Endothelial cell of umbilical vein (primary cell): ENCODE data around the gene PRKG1. TPM values are rescaled to one million over a fixed set of nuclear protein-coding genes. Genes with fewer than 3 reads are reported as not detected.

Source experiments
- BruUV-seq: library from RNA; stranded (reverse); fragments of 400-500 nt; replicated peaks from 2 replicates; lab custom pipeline; 2021; lab: Mats Ljungman, UMichigan
- CTCF ChIA-PET: fragments of 300-600, 350-600 bp; sonication (Branson Sonifier 250); formaldehyde crosslinking; loops from one replicate; lab custom pipeline; 2021; ENCODE audit warnings: antibody characterized with exemption, inconsistent platforms; lab: Charles Lee
- POLR2A ChIA-PET: fragments of 300-600, 350-600 bp; sonication (Branson Sonifier 250); formaldehyde crosslinking; loops from one replicate; lab custom pipeline; 2021; ENCODE audit warnings: antibody characterized with exemption, inconsistent platforms; lab: Charles Lee
- DNase-seq: peaks from one replicate; pipeline ENCODE4 v3.0.0-alpha.2; 2011; ENCODE audit warnings: low read depth, low spot score
- FAIRE-seq: peaks from 2 replicates; lab custom pipeline; 2011; peaks lifted over from hg19 to GRCh38; lab: Jason Lieb, UNC
- H2AFZ ChIP-seq: 2 replicates; pipeline ENCODE4 v1.6.0; 2012; ENCODE audit warnings: low read depth, low read length, control low read depth, inconsistent platforms
- H3K27ac ChIP-seq: 2 replicates; pipeline ENCODE4 v1.5.1; 2011; ENCODE audit warnings: low read depth, mild to moderate bottlenecking, control low read depth, low read length, moderate library complexity; ENCODE audit not compliant: insufficient read depth
- H3K27me3 ChIP-seq, 2 experiments: 2 replicates each; pipeline versions ENCODE4 v1.6.0 to v1.6.1; 2011; ENCODE audit warnings: low read length in 2 of 2, mixed read lengths in 1 of 2; ENCODE audit not compliant: control insufficient read depth in 2 of 2, insufficient read depth in 2 of 2
- H3K36me3 ChIP-seq, 2 experiments: 2 replicates in 1 of 2; 3 replicates in 1 of 2; pipeline ENCODE4 v1.5.1; 2011; ENCODE audit warnings: low read length in 2 of 2, mild to moderate bottlenecking in 1 of 2, moderate library complexity in 1 of 2; ENCODE audit not compliant: control insufficient read depth in 2 of 2, insufficient read depth in 2 of 2; ENCODE audit errors: extremely low read depth in 1 of 2
- H3K4me1 ChIP-seq: 3 replicates; pipeline ENCODE4 v1.5.1; 2011; ENCODE audit warnings: mild to moderate bottlenecking, low read length; ENCODE audit not compliant: control insufficient read depth, insufficient read depth; ENCODE audit errors: extremely low read depth
- H3K4me2 ChIP-seq: 2 replicates; pipeline ENCODE4 v1.6.1; 2011; ENCODE audit warnings: low read length, control low read depth, mixed read lengths; ENCODE audit not compliant: insufficient read depth
- H3K4me3 ChIP-seq, 3 experiments: fragments of 200-600 bp in 1 of 3; sonication (generic), shearing (Covaris generic) in 1 of 3; replicated peaks in 1 of 3; 2 replicates each; pipeline ENCODE4 v1.5.1; 2011 to 2016; ENCODE audit warnings: control low read depth in 3 of 3, low read length in 3 of 3, mild to moderate bottlenecking in 2 of 3, inconsistent platforms in 1 of 3, low read depth in 1 of 3, moderate library complexity in 1 of 3; ENCODE audit not compliant: insufficient read depth in 1 of 3
- H3K79me2 ChIP-seq: 2 replicates; pipeline ENCODE4 v1.6.0; 2012; ENCODE audit warnings: low read length, inconsistent platforms; ENCODE audit not compliant: control insufficient read depth, insufficient read depth
- H3K9ac ChIP-seq: replicated peaks from 2 replicates; pipeline ENCODE3; 2011; ENCODE audit warnings: low read length, control low read depth; ENCODE audit not compliant: insufficient read depth; ENCODE audit errors: extremely low read depth
- H3K9me1 ChIP-seq: replicated peaks from 3 replicates; pipeline ENCODE4 v1.6.0; 2011; ENCODE audit warnings: mild to moderate bottlenecking, low read length; ENCODE audit not compliant: control insufficient read depth, insufficient read depth; ENCODE audit errors: extremely low read depth
- H3K9me3 ChIP-seq: replicated peaks from 2 replicates; pipeline ENCODE4 v1.5.1; 2012; ENCODE audit warnings: low read length, inconsistent platforms; ENCODE audit not compliant: control insufficient read depth, insufficient read depth
- H4K20me1 ChIP-seq: replicated peaks from 2 replicates; pipeline ENCODE3; 2011; ENCODE audit warnings: mild to moderate bottlenecking, low read length; ENCODE audit not compliant: control insufficient read depth, insufficient read depth; ENCODE audit errors: extremely low read depth
- CTCF ChIP-seq, 2 donors: IDR thresholded peaks; 1 replicate in 1 of 2; 2 replicates in 1 of 2; pipeline ENCODE4 v1.5.1; 2011; ENCODE audit warnings: low read length in 2 of 2, mild to moderate bottlenecking in 2 of 2, moderate library complexity in 2 of 2, control low read depth in 1 of 2, inconsistent platforms in 1 of 2, low read depth in 1 of 2; ENCODE audit not compliant: insufficient read depth in 1 of 2; ENCODE audit errors: extremely low read depth in 1 of 2
- EZH2 ChIP-seq: IDR thresholded peaks from 2 replicates; pipeline ENCODE4 v1.6.1; 2012; ENCODE audit warnings: borderline replicate concordance, low read depth, mild to moderate bottlenecking, moderate library complexity, low read length, inconsistent platforms; ENCODE audit not compliant: severe bottlenecking
- FOS ChIP-seq: IDR thresholded peaks from 2 replicates; pipeline ENCODE4 v1.6.1; 2011; ENCODE audit warnings: mild to moderate bottlenecking, low read length, moderate library complexity, borderline replicate concordance; ENCODE audit not compliant: insufficient read depth
- GATA2 ChIP-seq: IDR thresholded peaks from 2 replicates; pipeline ENCODE4 v1.7.0; 2011; ENCODE audit warnings: low read depth, mild to moderate bottlenecking, moderate library complexity, mixed read lengths, low read length; ENCODE audit not compliant: insufficient read length, insufficient read depth
- JUN ChIP-seq: IDR thresholded peaks from 2 replicates; pipeline ENCODE4 v1.6.1; 2011; ENCODE audit warnings: borderline replicate concordance, low read depth; ENCODE audit not compliant: insufficient read length, insufficient read depth
- MAX ChIP-seq: IDR thresholded peaks from 2 replicates; pipeline ENCODE4 v1.6.1; 2011; ENCODE audit not compliant: insufficient read depth, insufficient read length
- MYC ChIP-seq: IDR thresholded peaks from one replicate; pipeline ENCODE4 v1.6.1; 2011; ENCODE audit warnings: mild to moderate bottlenecking, low read depth, low read length
- POLR2A ChIP-seq: IDR thresholded peaks from 2 replicates; pipeline ENCODE4 v1.6.1; 2012; ENCODE audit warnings: low read depth, mild to moderate bottlenecking, control low read depth, low read length
- POLR2AphosphoS5 ChIP-seq: IDR thresholded peaks from 2 replicates; pipeline ENCODE4 v1.6.1; 2012; ENCODE audit warnings: low read depth, mild to moderate bottlenecking, control low read depth, low read length, moderate library complexity; ENCODE audit not compliant: insufficient read depth
- dilution Hi-C: fragments of 300-500 bp; cut with MboI; formaldehyde crosslinking; loops from one replicate; pipeline ENCODE4 v1.15.0; 2019; ENCODE audit warnings: low sequenced_read_pairs; ENCODE audit not compliant: extremely low pct_ligation_motif_present
- intact Hi-C: fragments of 100-400 bp; cut with micrococcal nuclease; formaldehyde crosslinking; loops from one replicate; pipeline ENCODE4 v1.10.0; 2022
- polyA plus RNA-seq, 4 experiments: library from polyadenylated mRNA; depleted of rRNA in 3 of 4; stranded (reverse) in 3 of 4; unstranded in 1 of 4; fragments of >200 nt; gene quantifications; 2 replicates each; pipeline versions ENCODE4 v1.2.1 to v1.2.3, GENCODE V29; 2011 to 2012; ENCODE audit warnings: missing spikeins in 1 of 4
- total RNA-seq: library from RNA; stranded (reverse); gene quantifications from 2 replicates; pipeline ENCODE4 v1.2.3, GENCODE V29; 2021

Gene PRKG1
- total and polyA plus RNA-seq, 2 donors (not counting 3 experiments of a cell fraction or from before 2014, with no cell fraction given) = 0.01 to 0.18 TPM

GRCh38 chr10:51896849-51897248 lies 822.6 kb downstream of the PRKG1 start:
- CTCF ChIA-PET = no interaction called here
- DNase-seq = no peak

More at GRCh38 chr10:51896849-51897248, 822.6 kb downstream of the PRKG1 start:
- Histone ChIP-seq H3K27me3 (no peaks in the 10 kb centered on the region), H3K9me3 (no peaks in the 10 kb centered on the region), H3K79me2 (no peaks in the 10 kb centered on the region), H3K4me2 (no peak overlapping the region), H2AFZ (no peak overlapping the region), H3K36me3 (no peaks in the 10 kb centered on the region), H3K4me1 (no peaks in the 10 kb centered on the region), H3K9me1 (no peaks in the 10 kb centered on the region), H4K20me1 (no peaks in the 10 kb centered on the region), H3K9ac (no peak overlapping the region), H3K4me3 (no peak overlapping the region), H3K27ac (no peak overlapping the region)
- dilution Hi-C loops (no loop called here), intact Hi-C loops (no loop called here)
- no TSS peak for BruUV-seq
- POLR2A ChIA-PET = no interaction called here
- FAIRE-seq = no peak
- TF ChIP-seq JUN = no peak
- TF ChIP-seq POLR2AphosphoS5 = no peak
- no peak for TF ChIP-seq GATA2
- no peak for TF ChIP-seq FOS
- no peak for TF ChIP-seq CTCF (IDR thresholded peaks at IDR 0.05; ENCODE audit: extremely low read depth in 1 of 2, insufficient read depth in 1 of 2, low read depth in 1 of 2, low read length in 2 of 2)
- TF ChIP-seq MAX = no peak
- TF ChIP-seq EZH2 = no peak
- no peak for TF ChIP-seq POLR2A
- no peak for TF ChIP-seq MYC
